Measurements from ENCODE around the gene ATXN7L1.

Gene ATXN7L1

GRCh38 chr7:105655067-105655466 lies 221.3 kb downstream of the ATXN7L1 start:
- no peak overlapping the region for H3K4me3 ChIP-seq (ENCODE audit: low read depth, low read length)
- no peak for TF ChIP-seq ZNF24 (tag by site-specific recombination; IDR thresholded peaks at IDR 0.05)
- no peak for TF ChIP-seq WT1 (tag by site-specific recombination; IDR thresholded peaks at IDR 0.05)
- TF ChIP-seq ZNF571 (tag by site-specific recombination; IDR thresholded peaks at IDR 0.05): no peak
- TF ChIP-seq ZFHX2 (tag by site-specific recombination; conservative IDR thresholded peaks at IDR 0.05): peak; percentile 97
- no peak for TF ChIP-seq ZNF530 (tag by site-specific recombination; IDR thresholded peaks at IDR 0.05; ENCODE audit: low read depth)
- TF ChIP-seq REST (tag by site-specific recombination; IDR thresholded peaks at IDR 0.05): peak; percentile 95
- no peak for TF ChIP-seq AEBP2 (tag by site-specific recombination; IDR thresholded peaks at IDR 0.05; ENCODE audit: borderline replicate concordance)
- TF ChIP-seq ZNF629 (tag by site-specific recombination; IDR thresholded peaks at IDR 0.05): no peak
- TF ChIP-seq ZNF274 (IDR thresholded peaks at IDR 0.05; ENCODE audit: low read length): no peak
- no peak for TF ChIP-seq ZNF274 (tag by site-specific recombination; IDR thresholded peaks at IDR 0.05; ENCODE audit: borderline replicate concordance)
- no peak for TF ChIP-seq ZBTB7A (tag by site-specific recombination; IDR thresholded peaks at IDR 0.05; ENCODE audit: low read depth)
- peak; percentile 97 for TF ChIP-seq EGR2 (tag by site-specific recombination; IDR thresholded peaks at IDR 0.05; ENCODE audit: low read depth)
- no peak for TF ChIP-seq ZFP69B (tag by site-specific recombination; IDR thresholded peaks at IDR 0.05)
- TF ChIP-seq KLF16 (tag by site-specific recombination; IDR thresholded peaks at IDR 0.05): no peak
- no peak for TF ChIP-seq ZNF555 (tag by site-specific recombination; conservative IDR thresholded peaks at IDR 0.05)
- TF ChIP-seq ZNF280D (tag by site-specific recombination; IDR thresholded peaks at IDR 0.05): no peak
- TF ChIP-seq ZNF335 (tag by site-specific recombination; conservative IDR thresholded peaks at IDR 0.05): no peak
- TF ChIP-seq ZNF677 (tag by site-specific recombination; IDR thresholded peaks at IDR 0.05): no peak
- no peak overlapping the region for H3K27ac ChIP-seq (ENCODE audit: extremely low read depth, low read depth, low read length)
- no peaks in the 10 kb centered on the region for H3K4me1 ChIP-seq (ENCODE audit: control insufficient read depth, insufficient read depth, low read length)
- ChIA-PET CTCF (interaction anchor here (0.6 to 1.9 kb wide), 5 partner anchors 8 to 387 kb away, joined by 3 to 9 read pairs (median 4); no protein-coding TSS in a partner anchor), POLR2A (no interaction called here)
- H3K9me3 ChIP-seq (ENCODE audit: control insufficient read depth, insufficient read depth, low read depth, low read length): no peaks in the 10 kb centered on the region
- no peaks in the 10 kb centered on the region for H3K36me3 ChIP-seq (ENCODE audit: control insufficient read depth in 2 of 2, insufficient read depth in 1 of 2, low read length in 2 of 2)

Measured in HEK293 (cell line).